HepG2 (cell line): ENCODE data around the gene TRPC4AP. TPM values are rescaled to one million over a fixed set of nuclear protein-coding genes. Genes with fewer than 3 reads are reported as not detected.

Experiments used
- ATF5 ChIP-seq: sonication (generic); formaldehyde crosslinking; IDR thresholded peaks from 2 replicates; pipeline ENCODE4 v1.4.0; 2020; ENCODE audit warnings: mild to moderate bottlenecking, low read depth, missing genetic modification reagents
- CCAR2 ChIP-seq: fragments of 200-400 bp; formaldehyde crosslinking; optimal IDR thresholded peaks from 2 replicates; pipeline ENCODE3; 2018; ENCODE audit warnings: low read depth, mild to moderate bottlenecking, low read length, moderate library complexity
- CREB1 ChIP-seq, 2 experiments: fragments of 450-650 bp in 1 of 2; IDR thresholded peaks; 2 replicates each; pipeline ENCODE4 v1.6.1; 2016 to 2017; ENCODE audit warnings: control low read depth in 1 of 2, mild to moderate bottlenecking in 1 of 2, missing compliant biosample characterization in 1 of 2, missing genetic modification characterization in 1 of 2
- GATAD1 ChIP-seq: IDR thresholded peaks from 2 replicates; pipeline ENCODE4 v1.6.1; 2016; ENCODE audit warnings: missing genetic modification reagents, missing compliant biosample characterization
- HNF4A ChIP-seq: sonication (generic); formaldehyde crosslinking; IDR thresholded peaks from 2 replicates; pipeline ENCODE4 v1.4.0; 2020; ENCODE audit warnings: missing genetic modification reagents
- HNRNPLL ChIP-seq: fragments of 200-400 bp; formaldehyde crosslinking; IDR thresholded peaks from 2 replicates; pipeline ENCODE4 v1.6.1; 2017; ENCODE audit warnings: mild to moderate bottlenecking, low read depth, low read length; ENCODE audit not compliant: poor library complexity, severe bottlenecking
- MEF2D ChIP-seq: sonication (generic); formaldehyde crosslinking; IDR thresholded peaks from 2 replicates; pipeline ENCODE4 v1.5.1; 2020; ENCODE audit warnings: mild to moderate bottlenecking, missing genetic modification reagents
- MLXIP ChIP-seq: sonication (generic); formaldehyde crosslinking; IDR thresholded peaks from 2 replicates; pipeline ENCODE4 v1.9.0; 2021; ENCODE audit warnings: missing genetic modification reagents, borderline replicate concordance
- MXD4 ChIP-seq: IDR thresholded peaks from 2 replicates; pipeline ENCODE4 v1.6.1; 2016; ENCODE audit warnings: mild to moderate bottlenecking, missing biosample characterization, missing genetic modification reagents
- NR1H2 ChIP-seq: sonication (generic); formaldehyde crosslinking; IDR thresholded peaks from 2 replicates; pipeline ENCODE4 v1.8.1; 2022; ENCODE audit warnings: low read depth, missing genetic modification reagents, borderline replicate concordance
- SMAD1 ChIP-seq: sonication (generic); formaldehyde crosslinking; IDR thresholded peaks from 2 replicates; pipeline ENCODE4 v1.4.0; 2020; ENCODE audit warnings: missing genetic modification reagents, low read depth, mild to moderate bottlenecking, borderline replicate concordance
- SNAPC5 ChIP-seq: sonication (generic); formaldehyde crosslinking; IDR thresholded peaks from 2 replicates; pipeline ENCODE4 v1.8.1; 2023; ENCODE audit warnings: mild to moderate bottlenecking, missing genetic modification reagents, borderline replicate concordance
- TSC22D2 ChIP-seq: sonication (generic); formaldehyde crosslinking; IDR thresholded peaks from 2 replicates; pipeline ENCODE4 v1.5.1; 2020; ENCODE audit warnings: missing genetic modification reagents, mild to moderate bottlenecking, borderline replicate concordance
- ZNF30 ChIP-seq: sonication (generic); formaldehyde crosslinking; IDR thresholded peaks from 2 replicates; pipeline ENCODE4 v1.5.0; 2020; ENCODE audit warnings: mild to moderate bottlenecking, missing genetic modification reagents
- ZNF574 ChIP-seq: sonication (generic); formaldehyde crosslinking; IDR thresholded peaks from 2 replicates; pipeline ENCODE4 v1.4.0; 2020; ENCODE audit warnings: missing genetic modification reagents
- ZSCAN30 ChIP-seq: sonication (generic); formaldehyde crosslinking; IDR thresholded peaks from 2 replicates; pipeline ENCODE4 v1.5.0; 2020; ENCODE audit warnings: mild to moderate bottlenecking, missing genetic modification reagents
- polyA plus RNA-seq, 8 experiments: library from polyadenylated mRNA; depleted of rRNA in 3 of 8; stranded (reverse) in 7 of 8; unstranded in 1 of 8; fragments of >200 nt; fragmentation: Illumina TruSeq in 4 of 8; extraction: Trizol in 4 of 8; gene quantifications; 2 replicates each; pipeline versions ENCODE4 v1.2.1 to v1.2.3, GENCODE V29; 2011 to 2016; ENCODE audit warnings: low read depth in 4 of 8, missing spikeins in 1 of 8, mixed read lengths in 1 of 8; ENCODE audit not compliant: insufficient read depth in 1 of 8
- total RNA-seq, 5 experiments: library from RNA; depleted of rRNA; stranded (reverse); fragments of >200 nt; fragmentation: Illumina TruSeq; extraction: Trizol; gene quantifications; 2 replicates each; pipeline ENCODE4 v1.2.3, GENCODE V29; 2016; ENCODE audit warnings: low read depth in 1 of 5
- TF ChIP-seq, protein P1 (sequence below), 2 experiments: sonication (generic) in 1 of 2; formaldehyde crosslinking in 1 of 2; IDR thresholded peaks; 2 replicates each; pipeline versions ENCODE4 v1.4.0 to v1.6.1; 2016 to 2020; ENCODE audit warnings: borderline replicate concordance in 1 of 2, low read depth in 1 of 2, mild to moderate bottlenecking in 1 of 2, missing genetic modification reagents in 1 of 2

Gene TRPC4AP
- total and polyA plus RNA-seq, 2 of the 13 experiments (the other 11 are each of a cell fraction or from before 2014, with no cell fraction given): 136 to 137 TPM

DNA sequence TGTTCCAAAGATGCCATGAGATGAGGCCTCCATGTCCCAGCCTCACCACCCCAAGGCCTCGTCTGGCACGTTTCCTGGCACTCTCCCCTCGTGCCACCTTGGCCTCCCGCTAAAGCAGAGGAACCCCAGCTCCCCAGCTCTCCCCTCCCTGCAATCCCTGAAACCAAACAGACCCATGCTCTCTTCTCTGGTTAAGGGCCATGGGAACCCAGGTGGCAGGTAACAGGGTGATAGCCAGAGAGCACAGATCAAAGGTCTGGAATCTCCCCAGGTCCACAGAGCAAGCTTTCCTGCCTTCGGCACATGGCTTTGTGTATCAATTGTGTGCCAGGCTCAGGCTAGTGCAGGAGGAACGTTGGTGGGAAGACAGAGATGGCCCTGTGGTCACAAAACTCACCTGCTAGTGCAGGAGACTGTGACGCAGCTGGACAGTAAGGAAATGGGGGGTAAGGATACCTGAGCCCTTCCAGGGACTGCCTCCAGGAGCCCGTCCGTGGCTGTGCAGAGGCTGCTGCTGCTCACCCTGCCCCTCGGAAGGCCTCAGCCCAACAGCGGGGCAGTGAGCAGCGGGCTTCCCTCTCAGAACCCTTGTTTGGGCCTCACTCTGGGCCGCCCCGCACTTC lies 98.0 kb downstream of the TRPC4AP start (continued):
- TF ChIP-seq MLXIP (CRISPR knock-in tag) (no peak), ZNF30 (CRISPR knock-in tag) (no peak; the same call in 1 of the 2 replicates), MEF2D (CRISPR knock-in tag) (peak; percentile 76; the same call in 1 of the 2 replicates), SMAD1 (CRISPR knock-in tag) (peak; percentile 45; the same call in 1 of the 2 replicates), MXD4 (CRISPR knock-in tag) (peak; percentile 81), CREB1 (IDR thresholded peaks at IDR 0.05) (no peak), CREB1 (CRISPR knock-in tag; IDR thresholded peaks at IDR 0.05) (no peak), ZSCAN30 (CRISPR knock-in tag) (no peak), HNF4A (CRISPR knock-in tag) (peak; percentile 93), ZNF574 (CRISPR knock-in tag) (no peak), TSC22D2 (no peak), CCAR2 (no peak), HNRNPLL (no peak), NR1H2 (CRISPR knock-in tag) (no peak), SNAPC5 (CRISPR knock-in tag) (no peak), ATF5 (no peak), GATAD1 (CRISPR knock-in tag) (no peak)
- TF ChIP-seq, protein P1, sequence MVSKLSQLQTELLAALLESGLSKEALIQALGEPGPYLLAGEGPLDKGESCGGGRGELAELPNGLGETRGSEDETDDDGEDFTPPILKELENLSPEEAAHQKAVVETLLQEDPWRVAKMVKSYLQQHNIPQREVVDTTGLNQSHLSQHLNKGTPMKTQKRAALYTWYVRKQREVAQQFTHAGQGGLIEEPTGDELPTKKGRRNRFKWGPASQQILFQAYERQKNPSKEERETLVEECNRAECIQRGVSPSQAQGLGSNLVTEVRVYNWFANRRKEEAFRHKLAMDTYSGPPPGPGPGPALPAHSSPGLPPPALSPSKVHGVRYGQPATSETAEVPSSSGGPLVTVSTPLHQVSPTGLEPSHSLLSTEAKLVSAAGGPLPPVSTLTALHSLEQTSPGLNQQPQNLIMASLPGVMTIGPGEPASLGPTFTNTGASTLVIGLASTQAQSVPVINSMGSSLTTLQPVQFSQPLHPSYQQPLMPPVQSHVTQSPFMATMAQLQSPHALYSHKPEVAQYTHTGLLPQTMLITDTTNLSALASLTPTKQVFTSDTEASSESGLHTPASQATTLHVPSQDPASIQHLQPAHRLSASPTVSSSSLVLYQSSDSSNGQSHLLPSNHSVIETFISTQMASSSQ (IDR thresholded peaks at IDR 0.05; ENCODE audit: low read depth): no peak
- TF ChIP-seq, protein P1 (CRISPR knock-in tag; IDR thresholded peaks at IDR 0.05; ENCODE audit: borderline replicate concordance): no peak
